ENCODE results near the gene UBC.
"Not testable (repeated sequence)": the region's sequence is repeated elsewhere in the genome, so short reads cannot be mapped to it uniquely, and the experiment has no call there.

The UBC gene

GRCh38 chr12:124938108-124938507, 23.7 kb upstream of the UBC start:
- H3K27me3 ChIP-seq (replicated peaks in 2 of 5; ENCODE audit: control insufficient read depth in 4 of 5, insufficient read depth in 5 of 5, low read length in 4 of 5): no peaks in the 10 kb centered on the region
- H3K4me3 ChIP-seq (ENCODE audit: control insufficient read depth in 1 of 7, extremely low read depth in 1 of 7, insufficient read depth in 4 of 7, low read depth in 2 of 7, low read length in 6 of 7): peak overlapping the region in 6 of 7 experiments; percentile 77 to 95 (median 92)
- ChIA-PET POLR2A (interaction anchor here (1.2 to 4.2 kb wide), 3 partner anchors 10 to 27 kb away, joined by 4 to 36 read pairs (median 23); partner anchors contain the start of gene UBC), CTCF (interaction anchor here (1.0 to 9.8 kb wide), 7 partner anchors 10 to 134 kb away, joined by 3 to 128 read pairs (median 13); partner anchors contain the start of gene UBC)
- peaks cover 16 to 40% (median 29%) of the 10 kb centered on the region in 4 experiments for H3K4me1 ChIP-seq (ENCODE audit: control extremely low read depth in 1 of 4, control insufficient read depth in 4 of 4, insufficient read depth in 4 of 4, low read length in 3 of 4)
- H3K36me3 ChIP-seq (ENCODE audit: control insufficient read depth in 4 of 4, insufficient read depth in 4 of 4, low read length in 3 of 4): peaks cover 0 to under 1% (median under 1%) of the 10 kb centered on the region in 4 experiments
- DNase-seq: peak in 2 of 3 donors; percentile 31 to 43
- WGBS (ENCODE audit: insufficient coverage): 0% methylated on average over 4 of the region's 5 CpGs
- H3K27ac ChIP-seq (ENCODE audit: insufficient read depth in 1 of 2, low read depth in 1 of 2, low read length in 2 of 2, poor library complexity in 1 of 2, severe bottlenecking in 2 of 2): peak overlapping the region in 1 of 2 experiments; percentile 89
- no peaks in the 10 kb centered on the region for H3K9me3 ChIP-seq (ENCODE audit: control extremely low read depth in 1 of 5, control insufficient read depth in 4 of 5, insufficient read depth in 2 of 5, low read depth in 1 of 5, low read length in 4 of 5)

DNA sequence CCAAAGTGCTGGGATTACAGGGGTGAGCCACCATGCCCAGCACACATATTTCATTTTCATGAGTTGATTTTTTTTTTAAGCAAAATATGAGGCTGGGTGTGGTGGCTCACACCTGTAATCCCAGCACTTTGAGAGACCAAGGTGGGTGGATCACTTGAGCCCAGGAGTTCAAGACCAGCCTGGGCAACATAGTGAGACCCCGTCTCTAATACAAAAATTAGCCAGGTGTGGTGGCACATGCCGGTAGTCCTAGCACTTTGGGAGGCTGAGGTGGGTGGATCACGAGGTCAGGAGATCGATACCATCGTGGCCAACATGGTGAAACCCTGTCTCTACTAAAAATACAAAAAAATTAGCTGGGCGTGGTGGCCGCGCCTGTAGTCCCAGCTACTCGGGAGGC, 17.1 kb upstream of the UBC start:
- H3K4me3 ChIP-seq (ENCODE audit: control insufficient read depth in 1 of 7, extremely low read depth in 1 of 7, insufficient read depth in 4 of 7, low read depth in 2 of 7, low read length in 6 of 7); H3K36me3 ChIP-seq (ENCODE audit: control insufficient read depth in 4 of 4, insufficient read depth in 4 of 4, low read length in 3 of 4); H3K27ac ChIP-seq (ENCODE audit: insufficient read depth in 1 of 2, low read depth in 1 of 2, low read length in 2 of 2, poor library complexity in 1 of 2, severe bottlenecking in 2 of 2); POLR2A ChIA-PET; DNase-seq; H3K9me3 ChIP-seq (ENCODE audit: control extremely low read depth in 1 of 5, control insufficient read depth in 4 of 5, insufficient read depth in 2 of 5, low read depth in 1 of 5, low read length in 4 of 5); H3K27me3 ChIP-seq (replicated peaks in 2 of 5; ENCODE audit: control insufficient read depth in 4 of 5, insufficient read depth in 5 of 5, low read length in 4 of 5): not testable (repeated sequence)
- 98% methylated on average over 9 of the region's 9 CpGs for WGBS (ENCODE audit: insufficient coverage)
- peaks cover 0 to 12% (median 6%) of the 10 kb centered on the region in 4 experiments for H3K4me1 ChIP-seq (ENCODE audit: control extremely low read depth in 1 of 4, control insufficient read depth in 4 of 4, insufficient read depth in 4 of 4, low read length in 3 of 4)
- CTCF ChIA-PET: interaction anchor here (3.1 kb wide), 1 partner anchor 9 kb away, joined by 10 read pairs; no protein-coding TSS in a partner anchor

- Histone ChIP-seq H3K4me3 (ENCODE audit: control insufficient read depth in 1 of 7, extremely low read depth in 1 of 7, insufficient read depth in 4 of 7, low read depth in 2 of 7, low read length in 6 of 7) (no peak overlapping the region), H3K9me3 (ENCODE audit: control extremely low read depth in 1 of 5, control insufficient read depth in 4 of 5, insufficient read depth in 2 of 5, low read depth in 1 of 5, low read length in 4 of 5) (no peaks in the 10 kb centered on the region), H3K36me3 (ENCODE audit: control insufficient read depth in 4 of 4, insufficient read depth in 4 of 4, low read length in 3 of 4) (no peaks in the 10 kb centered on the region), H3K27ac (ENCODE audit: insufficient read depth in 1 of 2, low read depth in 1 of 2, low read length in 2 of 2, poor library complexity in 1 of 2, severe bottlenecking in 2 of 2) (no peak overlapping the region), H3K4me1 (ENCODE audit: control extremely low read depth in 1 of 4, control insufficient read depth in 4 of 4, insufficient read depth in 4 of 4, low read length in 3 of 4) (peaks cover 0 to 12% (median 6%) of the 10 kb centered on the region in 4 experiments), H3K27me3 (replicated peaks in 2 of 5; ENCODE audit: control insufficient read depth in 4 of 5, insufficient read depth in 5 of 5, low read length in 4 of 5) (peaks cover 0 to 3% (median 0%) of the 10 kb centered on the region in 5 experiments)
- DNase-seq: no peak
- ChIA-PET CTCF (interaction anchor here (3.1 kb wide), 1 partner anchor 10 kb away, joined by 10 read pairs; no protein-coding TSS in a partner anchor), POLR2A (interaction anchor here (1.0 kb wide), 1 partner anchor 16 kb away, joined by 3 read pairs; the partner anchor contains the start of gene UBC)
These were observed 16.1 kb upstream of the UBC start for GRCh38 chr12:124930586-124930985.

GRCh38 chr12:124929649-124930419, 15.4 kb upstream of the UBC start:
- no peaks in the 10 kb centered on the region for H3K9me3 ChIP-seq (ENCODE audit: control extremely low read depth in 1 of 5, control insufficient read depth in 4 of 5, insufficient read depth in 2 of 5, low read depth in 1 of 5, low read length in 4 of 5)
- no peak for DNase-seq
- H3K36me3 ChIP-seq (ENCODE audit: control insufficient read depth in 4 of 4, insufficient read depth in 4 of 4, low read length in 3 of 4): no peaks in the 10 kb centered on the region
- H3K4me1 ChIP-seq (ENCODE audit: control extremely low read depth in 1 of 4, control insufficient read depth in 4 of 4, insufficient read depth in 4 of 4, low read length in 3 of 4): peaks cover 0 to 12% (median 6%) of the 10 kb centered on the region in 4 experiments
- ChIA-PET CTCF (no interaction called here), POLR2A (interaction anchor here (0.6 to 1.0 kb wide), 2 partner anchors 11 to 15 kb away, joined by 3 read pairs; partner anchors contain the start of gene UBC)
- WGBS (ENCODE audit: insufficient coverage): 97% methylated on average over 6 of the region's 9 CpGs
- H3K27ac ChIP-seq (ENCODE audit: insufficient read depth in 1 of 2, low read depth in 1 of 2, low read length in 2 of 2, poor library complexity in 1 of 2, severe bottlenecking in 2 of 2): no peak overlapping the region
- peaks cover 0 to 3% (median 0%) of the 10 kb centered on the region in 5 experiments for H3K27me3 ChIP-seq (replicated peaks in 2 of 5; ENCODE audit: control insufficient read depth in 4 of 5, insufficient read depth in 5 of 5, low read length in 4 of 5)
- no peak overlapping the region for H3K4me3 ChIP-seq (ENCODE audit: control insufficient read depth in 1 of 7, extremely low read depth in 1 of 7, insufficient read depth in 4 of 7, low read depth in 2 of 7, low read length in 6 of 7)

- H3K4me3 ChIP-seq (ENCODE audit: control insufficient read depth in 1 of 7, extremely low read depth in 1 of 7, insufficient read depth in 4 of 7, low read depth in 2 of 7, low read length in 6 of 7): peak overlapping the region in 2 of 7 experiments; percentile 89 to 99
- peak overlapping the region in 1 of 2 experiments; percentile 89 for H3K27ac ChIP-seq (ENCODE audit: insufficient read depth in 1 of 2, low read depth in 1 of 2, low read length in 2 of 2, poor library complexity in 1 of 2, severe bottlenecking in 2 of 2)
- peaks cover 0 to 3% (median 0%) of the 10 kb centered on the region in 5 experiments for H3K27me3 ChIP-seq (replicated peaks in 2 of 5; ENCODE audit: control insufficient read depth in 4 of 5, insufficient read depth in 5 of 5, low read length in 4 of 5)
- peaks cover 0 to 12% (median 6%) of the 10 kb centered on the region in 4 experiments for H3K4me1 ChIP-seq (ENCODE audit: control extremely low read depth in 1 of 4, control insufficient read depth in 4 of 4, insufficient read depth in 4 of 4, low read length in 3 of 4)
- CTCF ChIA-PET: interaction anchor here (1.0 to 3.2 kb wide), 6 partner anchors 9 to 23 kb away, joined by 3 to 21 read pairs (median 8); partner anchors contain the start of gene UBC
- POLR2A ChIA-PET: interaction anchor here (2.0 to 2.4 kb wide), 2 partner anchors 10 to 11 kb away, joined by 11 to 23 read pairs; no protein-coding TSS in a partner anchor
- no peaks in the 10 kb centered on the region for H3K36me3 ChIP-seq (ENCODE audit: control insufficient read depth in 4 of 4, insufficient read depth in 4 of 4, low read length in 3 of 4)
- no peaks in the 10 kb centered on the region for H3K9me3 ChIP-seq (ENCODE audit: control extremely low read depth in 1 of 5, control insufficient read depth in 4 of 5, insufficient read depth in 2 of 5, low read depth in 1 of 5, low read length in 4 of 5)
- WGBS (ENCODE audit: insufficient coverage): 90% methylated on average over 11 of the region's 11 CpGs
- no peak for DNase-seq
These were observed 14.6 kb upstream of the UBC start for GRCh38 chr12:124928912-124929530.

GRCh38 chr12:124928095-124928911, 13.9 kb upstream of the UBC start:
- Histone ChIP-seq H3K4me1 (ENCODE audit: control extremely low read depth in 1 of 4, control insufficient read depth in 4 of 4, insufficient read depth in 4 of 4, low read length in 3 of 4) (peaks cover 0 to 12% (median 6%) of the 10 kb centered on the region in 4 experiments), H3K36me3 (ENCODE audit: control insufficient read depth in 4 of 4, insufficient read depth in 4 of 4, low read length in 3 of 4) (no peaks in the 10 kb centered on the region), H3K27ac (ENCODE audit: insufficient read depth in 1 of 2, low read depth in 1 of 2, low read length in 2 of 2, poor library complexity in 1 of 2, severe bottlenecking in 2 of 2) (peak overlapping the region in 1 of 2 experiments; percentile 89), H3K27me3 (replicated peaks in 2 of 5; ENCODE audit: control insufficient read depth in 4 of 5, insufficient read depth in 5 of 5, low read length in 4 of 5) (peaks cover 0 to 3% (median 0%) of the 10 kb centered on the region in 5 experiments), H3K9me3 (ENCODE audit: control extremely low read depth in 1 of 5, control insufficient read depth in 4 of 5, insufficient read depth in 2 of 5, low read depth in 1 of 5, low read length in 4 of 5) (no peaks in the 10 kb centered on the region), H3K4me3 (ENCODE audit: control insufficient read depth in 1 of 7, extremely low read depth in 1 of 7, insufficient read depth in 4 of 7, low read depth in 2 of 7, low read length in 6 of 7) (peak overlapping the region; percentile 32 to 100 (median 94))
- WGBS (ENCODE audit: insufficient coverage): 11% methylated on average over 31 of the region's 36 CpGs
- peak in 2 of 3 donors; percentile 36 to 73 for DNase-seq
- POLR2A ChIA-PET: interaction anchor here (0.7 to 2.4 kb wide), 4 partner anchors 10 to 18 kb away, joined by 3 to 23 read pairs (median 8); no protein-coding TSS in a partner anchor
- CTCF ChIA-PET: interaction anchor here (1.0 to 3.2 kb wide), 7 partner anchors 10 to 22 kb away, joined by 3 to 21 read pairs (median 10); partner anchors contain the start of gene UBC

Measured in common myeloid progenitor, CD34-positive (primary cell).